NCI-H146 treated with DMSO at 0.1 percent for 48 hours (cell line): Measurements from ENCODE around the gene FLVCR2.
"Not testable (repeated sequence)": the region's sequence is repeated elsewhere in the genome, so short reads cannot be mapped to it uniquely, and the experiment has no call there.

Source experiments
- DNase-seq: peaks from one replicate; lab custom pipeline; 2025; ENCODE audit not compliant: unreplicated experiment; lab: John Stamatoyannopoulos, UW

Gene FLVCR2

GRCh38 chr14:75658957-75659356 is 80.5 kb downstream of the FLVCR2 start:
- no peak for DNase-seq

- DNase-seq = no peak
These were observed 81.8 kb downstream of the FLVCR2 start for GRCh38 chr14:75660238-75660629.

GRCh38 chr14:75660630-75661498 is 82.4 kb downstream of the FLVCR2 start, which contains the start of the genes ERG28 and TTLL5:
ERG28 (minus strand) TSS chr14:75660876; CDS start chr14:75657502, 3,374 bp downstream.
TTLL5 (plus strand) TSS chr14:75661246; CDS start chr14:75663150, 1,904 bp downstream.
- peak; percentile 94 for DNase-seq

- DNase-seq = no peak
These were observed 83.0 kb downstream of the FLVCR2 start for GRCh38 chr14:75661499-75661814.

DNA sequence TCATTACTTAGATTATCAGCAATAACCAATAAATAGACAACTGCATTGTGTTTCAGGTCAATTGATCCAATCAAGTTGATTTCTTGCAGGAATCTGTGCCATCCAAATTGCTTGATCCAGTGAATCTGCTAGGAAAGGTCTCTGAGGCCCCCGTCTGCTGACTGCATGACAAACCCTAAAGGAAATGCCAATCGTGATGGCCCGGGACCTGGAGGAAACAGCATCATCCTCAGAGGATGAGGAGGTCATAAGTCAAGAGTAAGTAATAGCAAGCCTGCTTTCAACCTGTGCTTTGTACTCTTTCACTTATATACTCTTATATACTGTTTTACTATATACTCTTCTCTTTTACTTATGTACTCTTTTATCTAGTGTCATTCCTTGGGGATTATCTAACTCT is 84.5 kb downstream of the FLVCR2 start:
- DNase-seq = no peak

- no peak for DNase-seq
These were observed 88.8 kb downstream of the FLVCR2 start for GRCh38 chr14:75667099-75667765.

GRCh38 chr14:75672605-75673192 is 94.3 kb downstream of the FLVCR2 start:
- no peak for DNase-seq

DNA sequence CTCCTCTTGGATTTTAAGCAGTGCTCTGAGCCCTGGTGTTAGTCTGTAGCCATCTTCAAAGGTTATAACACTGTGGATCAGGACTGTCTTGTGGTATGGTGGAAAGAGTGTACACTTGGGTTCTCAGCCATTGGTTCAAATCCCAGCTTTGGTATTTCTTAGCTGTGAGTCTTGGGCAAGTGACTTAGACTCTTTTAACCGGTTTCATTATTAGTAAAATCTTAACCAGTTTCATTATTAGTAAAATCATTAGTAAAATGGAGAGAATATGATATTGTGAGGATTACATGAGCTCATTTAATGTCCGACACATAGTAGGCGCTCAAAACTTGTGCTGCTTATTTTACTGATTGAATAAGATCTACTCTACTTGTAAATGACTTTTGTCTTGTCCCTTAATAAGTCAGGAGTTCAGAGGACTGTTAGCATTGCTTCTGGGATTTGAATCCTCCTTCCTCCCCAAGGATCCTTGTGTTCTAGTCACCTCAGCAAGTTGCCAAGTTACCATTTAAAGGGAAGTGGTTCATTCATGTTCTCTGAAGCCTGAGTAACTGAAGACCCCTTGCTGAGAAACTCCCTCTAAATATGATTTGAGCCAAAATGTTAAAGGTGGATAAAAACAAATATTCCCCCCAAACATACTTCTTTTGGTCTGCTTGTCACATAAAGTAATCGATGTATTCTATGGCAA is 95.1 kb downstream of the FLVCR2 start:
- no peak for DNase-seq

DNA sequence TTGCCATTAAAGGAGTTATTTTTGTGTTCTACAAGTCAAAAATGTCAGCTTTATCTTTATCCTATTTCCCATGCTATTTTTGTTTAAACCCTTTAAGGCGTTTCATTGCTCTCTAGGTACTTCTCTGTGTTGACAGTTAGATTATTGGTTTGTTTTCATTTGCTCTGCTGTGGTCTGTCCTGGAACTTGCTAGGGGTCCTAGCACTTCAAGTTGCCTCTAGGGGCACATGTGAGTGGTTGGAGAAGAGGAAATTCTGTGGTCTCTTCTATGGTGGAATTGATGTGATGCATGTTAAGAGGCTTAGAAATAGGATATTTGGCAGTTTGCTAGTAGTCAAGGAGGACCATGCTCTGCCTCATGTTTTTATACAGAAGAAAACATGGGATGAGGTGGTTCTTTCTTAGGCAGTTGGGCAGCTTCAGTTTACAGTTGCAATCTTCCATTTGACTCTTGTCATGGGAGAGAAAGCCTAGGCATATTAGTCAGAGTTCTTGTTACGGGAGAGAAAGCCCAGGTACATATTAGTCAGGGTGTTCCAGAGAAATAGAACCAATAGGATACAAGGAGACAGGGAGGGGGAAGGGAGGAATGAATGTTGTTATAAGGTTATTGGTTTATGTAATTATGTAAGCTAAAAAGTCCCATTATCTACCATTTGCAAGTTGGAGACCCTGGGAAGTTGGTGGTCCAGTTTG is 97.0 kb downstream of the FLVCR2 start:
- DNase-seq = no peak

GRCh38 chr14:75685910-75686309 is 107.5 kb downstream of the FLVCR2 start:
- no peak for DNase-seq

DNA sequence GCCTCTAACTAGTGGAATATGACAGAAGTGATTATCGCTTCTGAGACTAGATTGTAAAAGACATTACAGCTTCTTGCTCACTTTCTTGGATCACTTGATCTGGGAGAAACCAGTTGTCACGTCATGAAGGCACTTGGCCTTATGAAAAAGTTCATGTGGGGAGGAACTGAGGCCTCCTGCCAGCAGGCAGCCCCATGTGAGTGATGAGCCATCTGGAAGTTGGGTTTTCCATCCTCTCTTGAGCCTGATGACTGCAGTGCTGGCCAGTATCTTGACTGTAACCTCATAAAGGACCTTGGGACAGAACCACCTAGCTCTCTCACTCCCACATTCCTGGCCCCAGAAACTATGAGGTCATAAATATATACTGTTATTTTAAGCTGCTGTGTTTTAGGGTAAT is 110.6 kb downstream of the FLVCR2 start:
- DNase-seq = no peak

DNA sequence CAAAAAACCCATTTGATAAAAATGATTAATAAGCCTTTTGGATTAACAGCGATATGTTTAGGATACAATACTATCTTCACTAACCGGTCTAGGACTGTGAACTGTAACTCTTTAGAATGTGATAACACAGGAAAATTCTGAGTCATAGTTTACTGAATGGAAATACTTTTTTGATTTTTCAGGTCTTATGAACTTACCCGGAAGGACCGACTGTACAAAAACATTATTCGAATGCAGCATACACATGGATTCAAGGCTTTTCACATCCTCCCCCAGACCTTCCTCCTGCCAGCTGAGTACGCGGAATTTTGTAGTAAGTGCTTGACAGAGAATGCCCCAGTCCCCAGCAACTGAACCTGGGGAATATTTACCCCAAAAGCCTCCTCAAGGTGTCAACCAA is 111.6 kb downstream of the FLVCR2 start:
- DNase-seq = no peak

- DNase-seq = not testable (repeated sequence)
These were observed 116.6 kb downstream of the FLVCR2 start for GRCh38 chr14:75695025-75695424.

- no peak for DNase-seq
These were observed 119.0 kb downstream of the FLVCR2 start for GRCh38 chr14:75697386-75697785.
